HCT116 (cell line): Measurements from ENCODE around the gene KIFAP3. TPM values are rescaled to one million over a fixed set of nuclear protein-coding genes. Genes with fewer than 3 reads are reported as not detected.

ENCODE experiments used
- ATAC-seq: fragments of 200-7000 bp; cut with Tn5 transposase; 2 replicates; pipeline ENCODE4 v1.9.1; 2020; ENCODE audit warnings: mild to moderate bottlenecking, moderate library complexity
- BruUV-seq: library from RNA; stranded (reverse); fragments of 400-500 nt; replicated peaks from 2 replicates; lab custom pipeline; 2021; lab: Mats Ljungman, UMichigan
- CTCF ChIA-PET: fragments of 300-600 bp; sonication (Branson Sonifier 250); formaldehyde crosslinking; loops from one replicate; lab custom pipeline; 2021; ENCODE audit warnings: antibody characterized with exemption; lab: Charles Lee
- POLR2A ChIA-PET: fragments of 300-600, 350-600 bp; sonication (Branson Sonifier 250); formaldehyde crosslinking; loops from one replicate; lab custom pipeline; 2021; ENCODE audit warnings: antibody characterized with exemption; lab: Charles Lee
- RAD21 ChIA-PET, 2 experiments: fragments of 300-600 bp; sonication (Branson Sonifier 250); formaldehyde crosslinking; loops; one replicate each; lab custom pipeline; 2023; ENCODE audit warnings: low total read pairs in 2 of 2; ENCODE audit not compliant: uncharacterized antibody in 2 of 2, unreplicated experiment in 2 of 2, low non-redundant PET in 1 of 2; lab: Charles Lee
- DNase-seq: peaks from one replicate; pipeline ENCODE4 v3.0.0-alpha.2; 2010; ENCODE audit warnings: low read depth, low spot score
- H2AFZ ChIP-seq: fragments of 200-600 bp; shearing (Covaris generic), sonication (generic); 2 replicates; pipeline ENCODE4 v1.6.1; 2017; ENCODE audit warnings: low read depth, mixed run types, mixed read lengths, antibody characterized with exemption, low read length; ENCODE audit not compliant: poor library complexity, severe bottlenecking
- H3K27ac ChIP-seq: 2 replicates; pipeline ENCODE4 v1.5.1; 2012; ENCODE audit warnings: low read depth, low read length
- H3K27me3 ChIP-seq: fragments of 200-600 bp; sonication (generic); 2 replicates; pipeline ENCODE4 v1.6.1; 2016; ENCODE audit warnings: mixed run types, low read length, mixed read lengths; ENCODE audit not compliant: insufficient read depth
- H3K36me3 ChIP-seq, 2 experiments: fragments of 200-500 bp in 1 of 2; fragments of 200-600 bp in 1 of 2; sonication (Bioruptor generic) in 1 of 2; sonication (generic) in 1 of 2; 2 replicates each; pipeline versions ENCODE4 v1.5.1 to v1.6.1; 2014 to 2016; ENCODE audit warnings: low read length in 2 of 2, inconsistent platforms in 1 of 2, mixed read lengths in 1 of 2, mixed run types in 1 of 2; ENCODE audit not compliant: insufficient read depth in 2 of 2, control insufficient read depth in 1 of 2
- H3K4me1 ChIP-seq, 2 experiments: fragments of 200-600 bp in 1 of 2; sonication (generic) in 1 of 2; 2 replicates each; pipeline versions ENCODE4 v1.5.1 to v1.6.1; 2012 to 2017; ENCODE audit warnings: low read length in 2 of 2, inconsistent platforms in 1 of 2, mild to moderate bottlenecking in 1 of 2, mixed read lengths in 1 of 2, mixed run types in 1 of 2, moderate library complexity in 1 of 2; ENCODE audit not compliant: insufficient read depth in 2 of 2, control insufficient read depth in 1 of 2
- H3K4me2 ChIP-seq: fragments of 200-600 bp; sonication (generic); 2 replicates; pipeline ENCODE4 v1.6.1; 2017; ENCODE audit warnings: mixed run types, low read length, mixed read lengths
- H3K4me3 ChIP-seq, 2 experiments: fragments of 200-600 bp in 1 of 2; sonication (generic) in 1 of 2; replicated peaks in 1 of 2; 2 replicates each; pipeline ENCODE4 v1.5.1; 2011 to 2016; ENCODE audit warnings: low read length in 2 of 2, control low read depth in 1 of 2, low read depth in 1 of 2, mild to moderate bottlenecking in 1 of 2, mixed read lengths in 1 of 2, mixed run types in 1 of 2
- H3K79me2 ChIP-seq: fragments of 200-600 bp; sonication (generic); 2 replicates; pipeline ENCODE4 v1.6.1; 2017; ENCODE audit warnings: mild to moderate bottlenecking, mixed run types, low read length, moderate library complexity, mixed read lengths; ENCODE audit not compliant: insufficient read depth
- H3K9ac ChIP-seq: fragments of 200-600 bp; sonication (generic); 2 replicates; pipeline ENCODE4 v1.6.1; 2016; ENCODE audit warnings: low read length, mixed read lengths
- H3K9me2 ChIP-seq: fragments of 200-600 bp; sonication (generic), shearing (Covaris generic); 2 replicates; pipeline ENCODE4 v1.6.1; 2017; ENCODE audit warnings: mixed run types, mild to moderate bottlenecking, moderate library complexity; ENCODE audit not compliant: insufficient read depth
- H3K9me3 ChIP-seq, 2 experiments: fragments of 200-500 bp in 1 of 2; fragments of 200-600 bp in 1 of 2; sonication (Bioruptor generic) in 1 of 2; sonication (generic) in 1 of 2; 2 replicates each; pipeline ENCODE4 v1.6.1; 2014 to 2017; ENCODE audit warnings: low read length in 2 of 2, mixed read lengths in 2 of 2, inconsistent platforms in 1 of 2, low read depth in 1 of 2, mild to moderate bottlenecking in 1 of 2, mixed run types in 1 of 2, moderate library complexity in 1 of 2; ENCODE audit not compliant: control insufficient read depth in 1 of 2, insufficient read depth in 1 of 2
- H4K20me1 ChIP-seq: fragments of 200-600 bp; sonication (generic), shearing (Covaris generic); 2 replicates; pipeline ENCODE4 v1.6.1; 2017; ENCODE audit warnings: mixed run types, mild to moderate bottlenecking, moderate library complexity; ENCODE audit not compliant: insufficient read depth
- ATF3 ChIP-seq: IDR thresholded peaks from 2 replicates; pipeline ENCODE4 v1.6.1; 2012
- CBX3 ChIP-seq: IDR thresholded peaks from 2 replicates; pipeline ENCODE4 v1.6.1; 2012; ENCODE audit warnings: low read depth
- ELF1 ChIP-seq: IDR thresholded peaks from 2 replicates; pipeline ENCODE4 v1.6.1; 2012; ENCODE audit warnings: low read depth, borderline replicate concordance
- EZH2 ChIP-seq: fragments of 200-600 bp; sonication (generic); IDR thresholded peaks from 2 replicates; pipeline ENCODE4 v1.6.1; 2017; ENCODE audit warnings: antibody characterized with exemption, mixed run types
- FOSL1 ChIP-seq: IDR thresholded peaks from 2 replicates; pipeline ENCODE4 v1.6.1; 2012; ENCODE audit warnings: low read depth
- JUND ChIP-seq: IDR thresholded peaks from 2 replicates; pipeline ENCODE4 v1.6.1; 2012
- MAX ChIP-seq: IDR thresholded peaks from 2 replicates; pipeline ENCODE4 v1.6.1; 2012
- POLR2A ChIP-seq: IDR thresholded peaks from 2 replicates; pipeline ENCODE4 v1.7.0; 2011; ENCODE audit warnings: borderline replicate concordance; ENCODE audit not compliant: insufficient read depth, insufficient read length; ENCODE audit errors: extremely low read depth
- RAD21 ChIP-seq: IDR thresholded peaks from 2 replicates; pipeline ENCODE4 v1.6.1; 2012; ENCODE audit warnings: low read depth, mild to moderate bottlenecking
- REST ChIP-seq: IDR thresholded peaks from 2 replicates; pipeline ENCODE4 v1.6.1; 2012; ENCODE audit warnings: low read depth
- SIN3A ChIP-seq: IDR thresholded peaks from 2 replicates; pipeline ENCODE4 v1.6.1; 2012; ENCODE audit warnings: low read depth
- SP1 ChIP-seq: IDR thresholded peaks from 2 replicates; pipeline ENCODE4 v1.6.1; 2012; ENCODE audit warnings: low read depth
- SRF ChIP-seq: IDR thresholded peaks from 2 replicates; pipeline ENCODE4 v1.6.1; 2012; ENCODE audit warnings: low read depth
- TCF7L2 ChIP-seq: IDR thresholded peaks from 2 replicates; pipeline ENCODE4 v1.7.0; 2011; ENCODE audit warnings: borderline replicate concordance, inconsistent platforms; ENCODE audit not compliant: insufficient read depth, insufficient read length; ENCODE audit errors: extremely low read depth
- YY1 ChIP-seq: IDR thresholded peaks from 2 replicates; pipeline ENCODE4 v1.6.1; 2011; ENCODE audit warnings: low read length, low read depth, moderate library complexity, mild to moderate bottlenecking; ENCODE audit not compliant: insufficient replicate concordance; ENCODE audit errors: extremely low read depth
- ZBTB33 ChIP-seq: IDR thresholded peaks from 2 replicates; pipeline ENCODE4 v1.6.1; 2011; ENCODE audit warnings: mild to moderate bottlenecking, low read length, moderate library complexity; ENCODE audit not compliant: insufficient replicate concordance; ENCODE audit errors: extremely low read depth
- ZFX ChIP-seq: fragments of 450-650 bp; IDR thresholded peaks from 2 replicates; pipeline ENCODE4 v1.6.1; 2017
- intact Hi-C: fragments of 100-400 bp; cut with micrococcal nuclease; formaldehyde crosslinking; loops from 2 replicates; pipeline ENCODE4 v1.10.0; 2022
- total RNA-seq: library from RNA; stranded (reverse); gene quantifications from one replicate; pipeline ENCODE4 v1.2.1, GENCODE V29; 2021; ENCODE audit not compliant: unreplicated experiment

Gene KIFAP3
- total RNA-seq, 1 experiment from 2014 or later, result 10.8 TPM

DNA sequence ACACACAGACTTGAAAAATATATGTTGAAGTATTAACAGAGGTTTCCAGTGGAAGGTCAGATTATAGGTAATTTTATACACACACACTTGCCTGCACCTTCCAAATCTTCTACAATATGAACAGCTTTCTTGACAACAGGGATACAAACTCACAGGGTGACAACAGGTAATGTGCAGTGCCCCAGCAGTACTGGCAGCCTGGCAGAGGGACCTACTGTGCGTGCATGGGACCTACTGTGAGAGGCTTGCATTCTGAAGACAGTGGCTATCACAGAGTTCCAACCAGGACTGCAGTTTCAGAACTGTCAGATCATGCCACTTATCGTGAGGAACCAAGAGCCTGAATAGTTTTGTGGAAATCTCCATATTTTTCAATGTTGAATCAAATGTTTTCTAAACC lies 184.6 kb downstream of the KIFAP3 start (continued):
- no peak for TF ChIP-seq REST
- TF ChIP-seq ZFX, result no peak

DNA sequence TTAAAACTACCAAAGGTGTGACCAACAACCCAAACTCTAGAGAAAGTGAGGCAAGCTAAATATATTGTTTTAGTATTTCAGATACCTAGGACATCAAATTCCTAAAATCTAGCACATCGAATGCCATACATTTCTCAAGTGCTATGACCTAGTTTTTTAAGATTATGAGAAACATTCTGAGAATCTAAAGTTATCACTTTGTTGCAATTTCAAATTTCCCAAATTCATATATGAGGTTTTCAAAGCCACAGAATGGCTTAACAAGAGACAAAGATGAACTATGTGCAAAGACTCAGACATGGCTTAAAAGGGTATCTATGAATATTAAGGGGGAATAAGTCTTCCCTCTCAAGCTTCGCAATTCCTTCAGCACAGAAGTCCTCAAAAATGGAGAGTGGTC lies 187.6 kb downstream of the KIFAP3 start:
- no peaks in the 10 kb centered on the region for H3K9me3 ChIP-seq
- H3K36me3 ChIP-seq, result peaks cover 6 to 12% of the 10 kb centered on the region in 2 experiments; a peak in 3 of 4 replicates
- intact Hi-C loops, result no loop called here
- RAD21 ChIA-PET, result no interaction called here
- DNase-seq, result no peak
- CTCF ChIA-PET, result no interaction called here
- no peak overlapping the region for H3K4me2 ChIP-seq
- peaks cover 33% of the 10 kb centered on the region for H3K79me2 ChIP-seq
- H3K9me2 ChIP-seq, result no peaks in the 10 kb centered on the region
- POLR2A ChIA-PET, result no interaction called here
- no peaks in the 10 kb centered on the region for H4K20me1 ChIP-seq
- ATAC-seq, result no peak
- H3K27me3 ChIP-seq, result no peaks in the 10 kb centered on the region
- no peak overlapping the region for H3K27ac ChIP-seq
- H3K9ac ChIP-seq, result no peak overlapping the region
- BruUV-seq, result no TSS peak
- no peak overlapping the region for H2AFZ ChIP-seq
- peaks cover 15 to 16% of the 10 kb centered on the region in 2 experiments for H3K4me1 ChIP-seq
- H3K4me3 ChIP-seq, result no peak overlapping the region
- TF ChIP-seq SIN3A (no peak), TCF7L2 (no peak), SP1 (no peak), REST (no peak), CBX3 (no peak), ATF3 (no peak), RAD21 (no peak), ELF1 (no peak), SRF (no peak), MAX (no peak), YY1 (no peak), POLR2A (no peak), FOSL1 (no peak), ZBTB33 (no peak), JUND (no peak), ZFX (no peak), EZH2 (no peak)
